Measurements from ENCODE around the gene PDGFD.

PDGFD gene

DNA sequence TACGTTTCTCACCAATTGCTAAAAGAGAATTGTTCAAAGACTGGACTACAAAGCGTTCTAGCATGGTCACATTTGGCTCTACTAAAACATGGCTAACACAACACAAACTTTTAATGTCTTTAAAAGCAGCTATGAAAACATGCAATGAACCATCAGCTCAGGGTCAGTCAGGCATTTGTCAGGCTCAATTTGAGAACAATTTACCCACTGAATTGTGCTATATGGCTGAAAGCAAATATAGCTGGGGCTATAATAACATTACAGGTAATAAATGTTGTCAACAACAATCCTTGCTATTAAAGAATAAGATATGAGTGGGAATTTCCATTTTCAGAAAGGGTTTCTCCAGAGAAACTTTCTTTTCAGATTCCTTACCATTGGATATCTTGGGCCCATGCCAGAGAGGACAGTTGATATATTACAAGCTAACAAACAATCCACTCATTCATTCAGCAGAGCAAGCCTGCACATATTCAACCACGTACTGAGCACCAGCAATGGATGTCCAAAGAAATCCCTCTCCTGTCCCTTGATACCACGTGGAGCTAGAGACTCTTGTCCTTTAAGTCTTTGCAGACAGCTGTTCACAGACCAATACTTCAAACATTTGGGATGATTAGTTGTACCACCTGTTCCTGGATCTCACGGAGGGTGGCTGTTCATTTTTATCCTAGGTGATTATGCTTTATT is 210.0 kb downstream of the PDGFD start:
- DNase-seq (ENCODE audit: low read depth): no peak

DNA sequence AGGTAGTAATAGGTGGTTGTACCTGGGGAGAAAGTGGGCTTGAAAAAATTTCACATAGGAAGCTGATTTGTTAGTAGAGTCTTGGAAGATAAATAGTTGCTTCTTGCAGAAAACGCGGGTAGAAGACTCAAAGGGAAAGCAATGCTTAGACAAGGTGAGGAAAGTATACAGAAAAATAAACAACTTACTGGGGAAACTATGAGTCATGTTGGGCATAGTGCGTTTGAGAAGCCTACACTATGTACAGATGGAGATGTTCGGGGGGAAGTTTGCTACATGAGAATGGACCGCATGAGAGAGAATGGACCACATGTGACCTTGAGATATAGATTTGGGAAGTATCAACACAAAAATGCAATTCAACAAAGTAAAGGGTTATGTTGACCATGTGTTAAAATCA is 214.2 kb downstream of the PDGFD start:
- no peak for DNase-seq (ENCODE audit: low read depth)

DNA sequence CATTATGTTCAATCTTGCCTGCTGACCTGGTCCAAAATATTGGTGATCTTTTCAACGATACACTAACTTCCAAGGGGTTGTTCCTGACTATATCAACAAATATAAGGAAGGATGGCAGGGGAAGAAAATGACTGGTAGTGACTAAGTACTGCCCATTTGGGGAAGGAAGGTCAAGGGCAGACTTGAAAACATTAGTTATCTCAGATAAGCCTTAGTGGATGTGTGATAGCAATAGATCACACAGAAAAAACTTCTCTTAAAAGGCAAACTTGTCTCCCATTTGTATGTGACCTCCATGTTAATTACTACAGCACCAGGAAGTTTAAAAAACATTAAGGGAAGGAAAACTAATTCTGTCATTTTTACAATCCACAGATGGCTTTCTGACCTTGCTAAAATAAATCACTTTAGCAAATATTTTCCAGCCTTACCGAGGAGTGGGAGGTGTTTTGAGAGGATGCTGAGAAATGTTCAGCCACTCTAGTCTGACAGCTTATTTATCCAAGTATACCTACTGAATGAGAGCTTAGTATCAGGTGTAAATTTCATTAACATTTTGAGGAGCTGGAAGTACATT is 215.7 kb downstream of the PDGFD start:
- DNase-seq (ENCODE audit: low read depth): no peak

DNA sequence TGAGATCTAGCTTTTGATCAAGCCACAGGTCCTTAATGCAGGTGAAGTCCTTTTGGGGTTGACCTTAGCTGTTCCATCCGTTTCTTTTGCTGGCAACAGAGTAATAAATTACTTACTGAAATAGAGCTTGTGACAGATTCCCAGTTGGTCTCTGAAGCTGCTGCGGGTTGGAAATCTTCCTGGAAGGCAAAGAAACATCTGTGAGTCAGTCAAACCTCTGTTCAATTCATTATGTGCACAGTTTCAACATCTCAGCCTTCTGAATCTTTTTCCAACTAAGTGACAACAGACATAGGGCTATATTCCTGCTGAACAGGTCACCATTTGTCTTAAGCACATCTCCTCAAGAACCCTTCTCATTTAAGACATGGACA is 216.4 kb downstream of the PDGFD start:
- peak; percentile 77 for DNase-seq (ENCODE audit: low read depth)

DNA sequence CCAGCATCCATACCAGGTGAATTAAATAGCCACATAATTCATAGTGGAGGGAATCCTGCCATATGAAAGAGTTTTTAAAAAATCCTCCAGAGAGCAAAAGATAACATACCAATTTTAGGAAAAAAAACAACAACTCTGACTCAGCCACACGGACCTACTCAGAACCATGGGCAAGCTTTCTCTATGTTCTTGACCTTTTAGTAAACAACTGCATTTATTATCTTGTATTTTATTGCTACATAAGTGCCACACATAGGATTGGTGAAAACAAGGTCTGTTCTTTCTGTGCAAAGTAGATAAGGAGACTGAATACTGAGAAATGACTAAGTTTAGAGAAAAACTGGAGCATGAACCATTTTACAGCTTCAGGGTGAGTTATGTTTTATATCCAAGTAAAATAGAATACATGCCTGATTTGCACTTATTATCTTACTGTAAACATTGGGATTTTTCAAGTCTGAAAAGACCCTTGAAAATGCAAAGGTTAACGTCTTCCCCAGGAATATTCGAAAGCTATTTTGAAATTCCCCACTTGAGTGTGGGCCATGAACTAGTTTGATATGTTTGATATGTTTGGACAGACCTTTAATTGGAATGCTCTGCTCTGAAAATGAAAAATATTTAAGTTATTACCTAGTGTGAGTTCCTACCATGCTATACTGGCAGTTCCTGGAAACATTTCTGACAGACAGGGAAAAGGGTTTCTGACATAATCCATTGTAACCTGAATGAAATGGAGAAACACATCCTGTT is 217.0 kb downstream of the PDGFD start:
- no peak for DNase-seq (ENCODE audit: low read depth)

DNA sequence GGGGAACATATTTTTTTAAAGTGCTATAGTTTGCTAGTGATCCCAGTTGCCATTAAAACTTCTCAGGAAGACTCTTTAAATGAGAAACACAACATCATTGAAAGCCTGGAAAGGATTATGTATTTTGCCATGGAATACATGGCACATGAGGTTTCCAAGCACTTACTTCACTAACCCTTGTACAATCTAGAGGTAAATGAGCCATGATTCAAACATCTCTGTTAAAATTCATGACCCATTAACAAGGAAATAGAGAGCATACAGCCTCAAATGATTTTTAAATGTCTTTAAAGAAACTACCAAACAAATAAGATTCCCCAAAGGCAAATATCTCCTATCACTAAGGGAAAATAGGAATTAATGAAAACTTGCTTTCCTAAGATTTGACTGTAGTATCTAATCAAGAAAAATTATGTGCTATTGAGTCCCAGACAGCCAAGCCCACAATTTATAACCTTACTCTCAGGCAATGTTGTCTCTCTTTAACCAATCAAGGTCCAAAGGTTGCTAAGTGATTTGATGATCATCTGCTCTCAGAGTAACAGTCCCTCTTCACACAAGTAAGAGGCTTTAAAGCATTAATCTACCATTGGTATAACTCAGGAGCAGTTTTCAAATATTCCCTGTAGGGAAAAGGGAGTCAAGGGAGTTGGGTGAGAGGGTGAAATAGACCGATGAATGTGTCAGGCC is 219.6 kb downstream of the PDGFD start:
- DNase-seq (ENCODE audit: low read depth): no peak

DNA sequence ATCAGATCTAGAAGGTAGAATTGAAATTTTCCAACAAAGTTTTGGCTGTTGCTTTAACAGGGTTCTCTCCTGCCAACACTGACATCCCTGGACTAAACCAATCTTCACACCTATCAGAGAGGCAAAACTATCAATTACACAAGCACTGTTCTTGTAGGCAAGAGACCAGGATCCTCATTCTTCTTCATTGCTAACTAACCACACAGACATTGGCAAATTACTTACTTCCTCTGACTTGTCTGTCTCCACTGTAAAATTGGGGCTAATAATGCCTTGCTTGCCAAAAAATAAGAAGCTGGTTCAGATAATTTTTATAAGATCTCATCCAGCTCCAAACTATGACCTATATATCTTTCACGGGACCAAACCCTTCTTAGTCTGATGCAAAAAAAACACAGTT is 221.3 kb downstream of the PDGFD start:
- no peak for DNase-seq (ENCODE audit: low read depth)

DNA sequence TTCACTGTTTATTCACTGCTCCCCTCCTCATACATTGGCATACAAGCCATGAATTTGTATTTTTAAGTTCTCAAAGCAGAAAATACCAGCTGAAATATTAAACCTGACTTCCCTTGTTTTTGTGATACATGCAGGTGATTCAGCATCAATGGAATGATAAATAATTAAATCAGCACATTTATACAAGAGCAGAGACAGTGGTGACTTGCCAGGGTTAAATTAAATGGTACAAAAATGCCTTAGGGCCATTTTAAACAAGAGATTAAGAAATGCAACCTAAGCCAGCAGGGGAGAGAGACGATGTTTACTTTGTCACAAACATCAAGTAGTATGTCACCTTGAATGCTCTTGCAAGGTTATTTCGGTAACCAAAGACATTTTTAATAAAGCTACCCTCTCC is 223.4 kb downstream of the PDGFD start:
- DNase-seq (ENCODE audit: low read depth): no peak

DNA sequence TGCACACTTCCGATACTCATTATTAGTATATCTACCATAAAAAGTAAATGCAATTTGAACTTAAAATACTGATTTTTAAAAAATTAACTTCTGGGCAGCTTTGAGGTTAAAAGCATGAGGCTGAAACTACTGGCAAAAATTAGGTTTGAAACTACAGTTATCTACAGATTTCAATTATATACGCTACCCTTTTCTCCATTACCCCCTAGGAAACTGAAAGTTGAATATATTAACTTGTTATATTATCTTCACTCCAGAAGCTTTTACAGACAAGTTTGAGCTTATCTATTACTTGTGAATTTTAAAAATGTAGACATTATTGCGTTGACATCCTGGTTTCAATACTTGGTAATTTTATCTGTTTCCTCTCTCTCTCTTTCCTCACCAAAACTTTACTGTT is 224.3 kb downstream of the PDGFD start:
- no peak for DNase-seq (ENCODE audit: low read depth)

DNA sequence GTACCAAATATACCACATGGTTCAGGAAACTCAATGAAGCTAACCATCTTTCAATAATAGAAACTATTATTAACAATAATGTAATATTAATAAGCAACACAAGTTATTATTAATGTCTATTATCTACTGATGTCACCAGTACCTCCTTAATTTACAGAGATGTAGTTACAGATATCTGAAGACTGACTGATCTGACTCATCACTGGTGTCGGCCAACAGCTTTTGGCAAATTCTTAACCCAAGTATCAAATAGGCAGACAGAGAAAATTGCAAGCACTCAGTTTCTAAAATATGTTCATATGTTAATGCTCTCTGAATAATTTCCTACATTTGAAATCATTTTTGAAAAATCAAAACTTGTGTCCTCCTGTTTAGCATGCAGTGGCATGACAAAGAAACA is 227.9 kb downstream of the PDGFD start:
- DNase-seq (ENCODE audit: low read depth): no peak

DNA sequence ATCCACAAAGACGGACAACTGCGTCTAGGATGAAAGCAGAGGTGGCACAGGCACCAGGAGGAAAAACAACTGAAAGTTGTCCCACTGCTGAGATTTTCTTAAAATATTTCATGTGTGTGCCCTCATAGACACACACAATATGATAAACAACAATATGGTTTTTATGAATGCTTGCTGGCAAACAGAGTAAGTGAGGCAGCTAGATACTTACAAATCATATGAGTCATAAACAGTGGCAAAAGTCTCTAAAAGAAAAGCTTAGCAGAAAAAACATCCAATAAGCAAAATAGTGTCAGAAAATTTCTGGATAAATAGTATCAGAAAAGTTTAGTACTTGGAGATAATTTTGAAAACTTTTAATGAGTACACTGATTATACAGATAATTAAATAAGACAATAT is 228.7 kb downstream of the PDGFD start:
- DNase-seq (ENCODE audit: low read depth): no peak

DNA sequence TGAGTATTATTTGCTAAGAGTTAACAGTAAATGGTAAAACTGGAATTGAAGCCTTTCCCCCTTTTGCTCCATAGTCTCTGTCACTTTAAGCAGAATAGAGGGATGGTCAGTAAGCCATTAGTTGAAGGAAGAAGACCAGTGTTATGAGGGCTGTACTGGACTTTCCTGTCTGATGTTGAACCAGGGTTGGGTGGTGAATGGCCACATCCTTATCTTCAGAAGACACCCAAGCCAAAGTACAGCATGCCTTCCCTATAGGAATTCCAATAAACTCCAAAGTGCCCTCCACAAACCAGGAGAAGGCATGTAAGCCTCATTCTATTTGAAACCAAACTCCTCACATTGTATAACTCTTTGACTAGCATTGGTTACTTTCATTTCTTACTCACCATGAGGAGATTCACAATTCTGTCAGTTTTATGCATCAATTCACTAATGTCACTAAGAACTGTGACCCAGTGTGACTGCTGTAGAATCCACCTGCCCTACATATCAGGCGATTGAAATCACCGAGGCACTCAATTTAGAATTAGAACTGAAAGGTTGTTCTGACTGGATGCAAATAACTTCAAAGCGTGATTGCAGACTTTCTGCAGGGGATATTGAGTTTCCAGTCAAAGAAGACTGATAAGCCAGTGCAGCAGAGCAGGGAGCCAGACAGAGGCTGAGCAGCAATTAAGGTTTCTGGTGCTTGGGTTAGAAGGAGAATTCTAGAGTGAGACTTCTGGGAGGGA is 234.6 kb downstream of the PDGFD start:
- DNase-seq (ENCODE audit: low read depth): no peak

DNA sequence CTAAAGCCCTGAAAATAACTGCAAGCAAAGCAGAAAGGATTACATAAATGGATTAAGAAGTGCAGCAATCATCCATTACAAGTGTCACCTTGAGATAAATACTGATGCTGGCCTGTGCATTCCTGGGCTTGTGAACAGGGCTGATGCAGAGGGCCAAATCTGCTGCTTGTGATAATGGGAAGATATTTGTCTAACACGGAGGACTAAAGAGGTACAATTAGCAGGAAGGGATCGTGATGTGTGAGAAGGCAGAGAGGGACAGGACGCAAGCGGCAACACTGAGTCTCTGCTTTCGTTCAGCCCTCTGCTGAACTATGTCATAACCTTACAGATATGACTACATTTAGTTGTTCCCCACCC is 235.2 kb downstream of the PDGFD start:
- DNase-seq (ENCODE audit: low read depth): no peak

DNA sequence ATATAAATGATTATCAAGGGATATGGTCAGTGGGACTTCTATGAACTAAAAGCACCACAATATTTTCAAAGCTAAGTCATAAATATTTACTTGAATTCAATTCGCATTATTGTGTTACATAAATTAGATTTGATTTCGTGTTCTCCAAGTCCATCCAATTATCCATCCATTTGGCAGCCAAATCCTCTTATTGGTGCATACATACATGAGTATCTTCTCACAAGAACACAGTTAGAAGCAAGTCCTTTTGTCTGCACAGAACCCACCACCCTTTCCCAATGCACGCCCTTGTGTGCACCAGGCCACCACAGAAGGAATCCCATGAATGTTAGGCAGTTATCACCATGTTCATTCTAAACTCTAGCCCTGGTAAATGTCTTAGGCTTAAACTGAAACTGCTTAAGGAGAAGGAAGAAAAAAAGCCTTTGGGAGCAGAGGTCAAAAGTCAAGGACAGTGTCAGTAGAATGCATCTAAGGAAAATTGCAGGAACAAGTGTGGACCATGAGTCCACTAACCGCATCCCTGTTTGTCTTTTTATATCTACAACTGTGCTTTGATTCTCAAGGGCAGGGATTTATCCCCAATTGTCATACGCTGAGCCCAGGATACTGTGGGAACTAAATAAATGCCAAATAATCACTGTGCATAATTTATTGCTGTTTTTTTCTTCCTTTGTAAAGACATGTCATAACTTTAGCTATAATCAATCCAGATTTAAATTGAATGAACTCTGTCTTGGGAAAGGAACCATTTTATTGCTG is 235.7 kb downstream of the PDGFD start:
- no peak for DNase-seq (ENCODE audit: low read depth)

DNA sequence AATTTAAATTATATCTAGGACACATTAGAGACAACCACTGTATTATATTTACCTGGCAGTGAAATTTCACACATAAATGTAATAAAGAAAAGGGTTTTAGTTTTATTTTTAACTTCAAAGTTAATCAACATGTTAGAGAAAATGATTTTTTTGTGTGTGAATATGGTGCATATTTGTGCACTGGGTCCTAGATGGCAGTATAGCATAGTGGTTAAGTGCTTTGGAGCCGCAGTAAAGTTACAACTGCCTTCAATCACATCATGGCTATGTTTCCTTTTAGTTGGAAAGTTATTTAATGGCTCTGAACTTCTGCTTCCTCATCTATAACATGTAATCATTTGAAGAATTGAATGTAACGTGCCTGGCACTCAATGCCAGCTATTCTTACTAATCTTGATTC is 236.4 kb downstream of the PDGFD start:
- no peak for DNase-seq (ENCODE audit: low read depth)

DNA sequence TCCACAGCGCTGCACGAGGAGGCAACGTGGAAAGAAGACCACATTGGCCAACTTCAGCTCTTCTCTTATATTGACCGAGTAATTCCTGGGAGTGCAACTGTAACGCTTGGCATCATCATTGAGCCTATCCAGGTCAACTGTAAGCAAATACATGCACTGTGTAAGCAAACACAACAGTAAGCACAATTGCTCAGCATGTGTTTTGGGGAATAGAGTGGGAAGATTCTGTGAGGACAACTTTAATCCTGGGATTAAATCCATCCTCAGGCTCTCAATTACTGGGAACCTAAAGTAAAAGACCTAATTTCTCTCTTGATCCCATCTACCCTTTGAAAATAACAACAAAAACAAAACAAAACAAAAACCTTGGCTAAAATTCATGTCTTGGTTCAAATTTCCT is 237.0 kb downstream of the PDGFD start:
- no peak for DNase-seq (ENCODE audit: low read depth)

DNA sequence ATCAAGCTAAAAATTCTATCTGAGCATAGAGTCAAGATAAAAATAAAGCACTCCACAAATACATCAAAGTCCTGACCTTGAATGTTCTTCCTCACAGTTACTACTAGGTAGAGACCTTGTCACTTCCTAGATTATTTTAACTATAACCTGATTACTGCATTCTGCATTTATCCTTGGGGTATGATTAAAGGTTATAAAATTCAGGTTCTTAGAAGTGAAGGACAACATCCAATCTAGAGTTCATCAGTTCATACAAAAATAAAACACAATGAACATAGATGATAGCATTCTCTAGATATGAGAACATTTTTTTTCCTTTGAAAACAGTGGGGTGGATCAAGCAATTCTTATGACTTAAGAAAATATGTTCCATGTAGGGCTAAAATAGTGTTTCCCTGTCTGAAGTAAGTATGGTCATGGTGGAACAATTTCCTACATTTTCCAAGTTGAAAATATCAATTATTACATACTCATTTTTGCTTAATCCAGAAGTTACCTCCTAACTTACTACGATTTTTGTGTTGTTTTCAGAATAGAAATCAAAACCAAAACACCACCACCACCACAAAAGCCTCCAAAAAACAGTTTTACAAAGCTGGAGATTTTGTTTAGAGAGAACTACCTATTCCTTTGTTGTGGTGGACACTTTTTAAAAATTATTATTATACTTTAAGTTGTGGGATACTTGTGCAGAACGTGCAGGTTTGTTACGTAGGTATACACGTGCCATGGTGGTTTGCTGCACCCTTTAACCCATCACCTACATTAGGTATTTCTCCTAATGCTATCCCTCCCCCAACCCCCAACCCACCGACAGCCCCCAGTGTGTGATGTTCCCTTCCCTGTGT is 239.6 kb downstream of the PDGFD start:
- no peak for DNase-seq (ENCODE audit: low read depth)

DNA sequence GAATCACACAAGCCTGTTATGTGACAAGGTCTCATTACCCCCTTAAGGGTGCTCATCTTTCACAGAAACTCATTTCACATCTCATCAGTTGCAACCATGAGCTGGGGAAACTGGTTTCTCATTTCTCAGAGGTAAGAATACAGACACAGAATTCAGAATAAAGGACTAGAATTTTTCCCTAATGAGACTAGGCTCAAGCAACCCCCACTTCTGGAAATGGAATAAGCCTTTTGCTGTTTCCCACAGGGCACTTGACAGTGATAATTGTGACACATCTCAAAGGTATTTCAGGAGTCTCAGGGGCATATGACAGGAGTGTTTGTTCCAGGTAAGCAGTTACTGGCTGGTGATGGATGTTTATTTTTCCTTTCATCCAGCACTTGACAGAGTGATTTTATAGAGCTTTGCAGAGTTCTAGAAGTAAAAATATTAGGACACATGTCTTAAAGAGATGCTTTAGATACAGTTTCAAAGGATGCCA is 240.5 kb downstream of the PDGFD start:
- no peak for DNase-seq (ENCODE audit: low read depth)

DNA sequence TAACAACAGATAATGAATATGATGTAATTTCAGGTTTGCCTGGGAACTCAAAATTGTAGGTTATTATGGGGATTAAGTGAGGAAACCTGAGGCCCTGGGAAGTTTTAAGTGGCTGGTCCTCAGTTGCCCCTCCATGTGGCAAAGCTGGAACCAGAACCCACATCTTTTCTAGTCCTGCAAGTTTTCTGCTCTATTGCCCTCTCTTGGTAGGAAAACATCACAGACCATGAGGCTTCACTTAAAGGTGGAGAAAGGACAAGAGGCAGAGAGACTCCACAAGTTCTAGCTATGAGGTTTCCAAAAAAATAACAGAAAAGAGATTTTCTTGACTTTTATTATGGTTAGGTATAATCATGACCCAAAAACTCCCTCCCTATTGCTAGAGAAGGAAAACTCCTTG is 243.0 kb downstream of the PDGFD start:
- no peak for DNase-seq (ENCODE audit: low read depth)

DNA sequence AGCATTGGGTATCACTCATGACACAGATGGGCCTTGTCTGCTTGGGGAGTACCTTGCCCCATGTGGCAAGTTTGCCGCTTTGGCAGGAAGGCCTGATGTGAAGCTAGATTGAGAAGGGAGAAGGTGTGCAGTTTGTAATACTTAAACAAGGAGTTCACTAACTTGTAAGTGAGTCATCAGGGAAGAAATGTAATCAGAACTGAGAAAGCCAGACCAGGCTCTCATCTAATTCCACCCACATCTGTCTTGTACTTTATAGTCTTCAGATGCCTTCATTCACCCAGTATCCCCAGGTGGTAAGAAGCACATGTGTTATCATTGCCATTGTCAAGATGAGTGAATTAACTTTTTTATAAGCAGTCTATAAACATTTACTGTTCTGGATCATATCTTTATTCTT is 243.5 kb downstream of the PDGFD start:
- no peak for DNase-seq (ENCODE audit: low read depth)

DNA sequence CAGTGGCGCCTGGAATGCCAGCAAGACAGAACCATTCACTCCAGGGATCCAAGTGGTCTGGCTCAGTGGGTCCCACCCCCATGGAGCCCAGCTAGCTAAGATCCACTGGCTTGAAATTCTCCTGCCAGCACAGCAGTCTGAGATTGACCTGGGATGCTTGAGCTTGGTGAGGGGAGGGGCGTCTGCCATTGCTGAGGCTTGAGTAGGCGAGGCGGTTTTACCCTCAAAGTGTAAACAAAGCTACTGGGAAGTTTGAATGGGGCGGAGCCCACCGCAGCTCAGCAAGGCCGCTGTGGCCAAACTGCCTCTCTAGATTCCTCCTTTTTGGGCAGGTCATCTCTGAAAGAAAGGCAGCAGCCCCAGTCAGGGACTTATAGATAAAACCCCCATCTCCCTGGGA is 253.2 kb downstream of the PDGFD start:
- DNase-seq (ENCODE audit: low read depth): no peak

All from GM04504 (cell line).